ENCODE results near the gene USP49.
"Not testable (repeated sequence)": the region's sequence is repeated elsewhere in the genome, so short reads cannot be mapped to it uniquely, and the experiment has no call there.

Gene USP49

GRCh38 chr6:41895300-41896233, at the start of gene USP49:
Gene USP49 (minus strand): TSS chr6:41895375. CDS start chr6:41806983, 88,392 bp downstream.
- DNase-seq (ENCODE audit: low read depth) = peak; percentile 37

- no peak for DNase-seq (ENCODE audit: low read depth)
These were observed 48.3 kb upstream of the USP49 start for GRCh38 chr6:41943456-41943855.

- DNase-seq (ENCODE audit: low read depth) = not testable (repeated sequence)
These were observed 47.7 kb upstream of the USP49 start for GRCh38 chr6:41942882-41943281.

GRCh38 chr6:41942067-41942851, 47.1 kb upstream of the USP49 start:
- DNase-seq (ENCODE audit: low read depth) = no peak

- peak; percentile 62 for DNase-seq (ENCODE audit: low read depth)
These were observed 46.3 kb upstream of the USP49 start, which contains the start of gene CCND3 for GRCh38 chr6:41941280-41942066. Gene CCND3 (minus strand): TSS chr6:41941808. CDS start chr6:41941649, 159 bp downstream.

- DNase-seq (ENCODE audit: low read depth) = no peak
These were observed 45.6 kb upstream of the USP49 start for GRCh38 chr6:41940759-41941279.

- DNase-seq (ENCODE audit: low read depth) = no peak
These were observed 44.9 kb upstream of the USP49 start for GRCh38 chr6:41939848-41940758.

- no peak for DNase-seq (ENCODE audit: low read depth)
These were observed 44.1 kb upstream of the USP49 start for GRCh38 chr6:41939176-41939847.

- DNase-seq (ENCODE audit: low read depth) = no peak
These were observed 43.5 kb upstream of the USP49 start for GRCh38 chr6:41938590-41939175.

- DNase-seq (ENCODE audit: low read depth) = no peak
These were observed 42.8 kb upstream of the USP49 start for GRCh38 chr6:41937861-41938574.

GRCh38 chr6:41937472-41937860, 42.3 kb upstream of the USP49 start:
- no peak for DNase-seq (ENCODE audit: low read depth)

GRCh38 chr6:41936073-41936837, 41.1 kb upstream of the USP49 start:
- peak; percentile 74 for DNase-seq (ENCODE audit: low read depth)

- DNase-seq (ENCODE audit: low read depth) = no peak
These were observed 40.5 kb upstream of the USP49 start for GRCh38 chr6:41935685-41936072.

- DNase-seq (ENCODE audit: low read depth) = no peak
These were observed 40.0 kb upstream of the USP49 start for GRCh38 chr6:41935193-41935574.

- DNase-seq (ENCODE audit: low read depth) = no peak
These were observed 39.4 kb upstream of the USP49 start for GRCh38 chr6:41934278-41935192.

- no peak for DNase-seq (ENCODE audit: low read depth)
These were observed 37.2 kb upstream of the USP49 start for GRCh38 chr6:41932378-41932777.

GRCh38 chr6:41931792-41932191, 36.6 kb upstream of the USP49 start:
- DNase-seq (ENCODE audit: low read depth) = no peak
